ENCODE data around the gene ZNF202.
"Not testable (repeated sequence)": the region's sequence is repeated elsewhere in the genome, so short reads cannot be mapped to it uniquely, and the experiment has no call there.

ZNF202 gene

DNA sequence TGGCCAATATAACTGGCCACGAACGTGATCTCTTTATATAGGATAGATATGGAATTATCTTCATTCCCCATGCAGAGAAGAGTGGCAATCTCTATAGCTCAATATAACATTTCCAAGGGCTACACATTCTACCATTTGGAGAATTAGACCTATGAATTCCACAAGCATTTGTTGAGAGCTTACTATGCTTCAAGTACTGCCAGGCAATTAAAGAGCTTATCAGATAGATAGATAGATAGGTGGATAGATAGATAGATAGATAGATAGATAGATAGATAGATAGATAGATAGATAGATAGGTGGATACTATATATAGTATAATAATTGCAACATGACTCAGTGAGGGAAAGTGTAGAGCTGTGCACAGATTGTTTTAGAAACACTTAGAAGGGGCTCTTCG is 14.4 kb upstream of the ZNF202 start:
- H3K4me3 ChIP-seq (ENCODE audit: low read depth, low read length), result no peak overlapping the region
- TF ChIP-seq, protein P1, sequence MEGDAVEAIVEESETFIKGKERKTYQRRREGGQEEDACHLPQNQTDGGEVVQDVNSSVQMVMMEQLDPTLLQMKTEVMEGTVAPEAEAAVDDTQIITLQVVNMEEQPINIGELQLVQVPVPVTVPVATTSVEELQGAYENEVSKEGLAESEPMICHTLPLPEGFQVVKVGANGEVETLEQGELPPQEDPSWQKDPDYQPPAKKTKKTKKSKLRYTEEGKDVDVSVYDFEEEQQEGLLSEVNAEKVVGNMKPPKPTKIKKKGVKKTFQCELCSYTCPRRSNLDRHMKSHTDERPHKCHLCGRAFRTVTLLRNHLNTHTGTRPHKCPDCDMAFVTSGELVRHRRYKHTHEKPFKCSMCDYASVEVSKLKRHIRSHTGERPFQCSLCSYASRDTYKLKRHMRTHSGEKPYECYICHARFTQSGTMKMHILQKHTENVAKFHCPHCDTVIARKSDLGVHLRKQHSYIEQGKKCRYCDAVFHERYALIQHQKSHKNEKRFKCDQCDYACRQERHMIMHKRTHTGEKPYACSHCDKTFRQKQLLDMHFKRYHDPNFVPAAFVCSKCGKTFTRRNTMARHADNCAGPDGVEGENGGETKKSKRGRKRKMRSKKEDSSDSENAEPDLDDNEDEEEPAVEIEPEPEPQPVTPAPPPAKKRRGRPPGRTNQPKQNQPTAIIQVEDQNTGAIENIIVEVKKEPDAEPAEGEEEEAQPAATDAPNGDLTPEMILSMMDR (IDR thresholded peaks at IDR 0.05; ENCODE audit: low read depth, low read length), result no peak

DNA sequence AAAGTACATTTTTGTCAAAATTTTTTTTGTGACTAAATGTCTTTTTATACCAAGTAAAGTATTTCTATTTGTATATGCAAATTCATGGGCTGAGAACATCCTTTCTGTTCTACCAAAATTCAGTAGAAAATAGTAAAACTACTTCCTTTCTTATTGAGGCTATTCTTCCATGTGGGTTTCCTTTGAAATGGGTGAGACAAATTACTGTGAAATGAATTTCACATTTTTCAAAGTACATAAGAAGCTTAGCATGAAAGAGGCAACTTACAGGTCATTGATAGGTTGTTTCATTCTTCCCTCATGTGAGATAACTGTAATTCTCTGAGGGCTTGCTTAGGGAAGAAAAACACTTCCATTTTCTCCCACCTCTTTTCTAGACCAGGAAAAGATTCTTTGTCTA is 13.9 kb upstream of the ZNF202 start:
- H3K4me3 ChIP-seq (ENCODE audit: low read depth, low read length), result no peak overlapping the region
- TF ChIP-seq, protein P1 (IDR thresholded peaks at IDR 0.05; ENCODE audit: low read depth, low read length), result no peak

DNA sequence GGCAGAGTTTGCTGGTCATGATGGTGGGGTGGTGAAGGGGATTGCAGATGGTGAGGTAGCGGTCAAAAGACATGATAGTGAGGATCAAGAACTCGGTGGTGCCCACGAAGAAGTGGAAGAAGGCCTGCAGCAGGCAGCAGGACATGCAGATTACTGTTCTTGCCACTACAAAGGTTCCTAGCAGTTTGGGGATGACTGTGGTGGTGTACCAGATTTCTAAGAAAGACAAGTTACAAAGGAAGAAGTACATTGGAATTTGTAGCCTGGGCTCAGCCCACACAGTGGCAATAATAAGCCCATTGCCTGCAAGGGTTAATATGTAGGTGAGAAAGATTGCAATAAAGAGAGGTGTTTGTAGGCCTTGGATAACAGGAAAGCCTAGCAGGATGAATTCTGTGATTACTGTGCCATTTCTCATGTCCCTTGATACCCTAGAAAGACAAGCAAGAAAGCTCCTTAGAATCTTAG is 12.7 kb upstream of the ZNF202 start, which contains the start of gene OR6X1:
TSS of gene OR6X1 (minus strand) at position 418 of the 468 bp plus-strand sequence. CDS start at position 418, 0 bp downstream.
- H3K4me3 ChIP-seq (ENCODE audit: low read depth, low read length), result no peak within 1 kb of the TSS
- TF ChIP-seq, protein P1 (IDR thresholded peaks at IDR 0.05; ENCODE audit: low read depth, low read length), result no peak

DNA sequence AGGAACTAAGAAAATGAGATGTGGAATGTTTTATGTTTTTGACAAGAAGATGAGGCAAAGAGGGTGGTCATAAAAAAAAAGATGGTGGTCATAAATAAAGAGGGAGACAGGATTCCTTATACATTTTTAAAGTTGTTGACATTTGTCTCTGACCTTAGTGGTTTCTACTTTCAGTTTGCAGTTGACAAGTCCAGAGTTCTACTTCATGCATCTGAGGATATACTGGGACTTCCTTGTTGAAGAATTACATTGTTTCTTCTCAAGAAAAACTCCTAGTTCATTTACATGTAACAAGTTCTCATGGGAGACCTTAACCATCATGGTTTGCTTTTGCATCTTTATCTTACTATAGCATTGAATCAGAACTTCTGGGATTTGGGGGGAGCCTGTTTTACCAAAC is 11.7 kb upstream of the ZNF202 start:
- TF ChIP-seq, protein P1 (IDR thresholded peaks at IDR 0.05; ENCODE audit: low read depth, low read length), result no peak
- H3K4me3 ChIP-seq (ENCODE audit: low read depth, low read length), result no peak overlapping the region

DNA sequence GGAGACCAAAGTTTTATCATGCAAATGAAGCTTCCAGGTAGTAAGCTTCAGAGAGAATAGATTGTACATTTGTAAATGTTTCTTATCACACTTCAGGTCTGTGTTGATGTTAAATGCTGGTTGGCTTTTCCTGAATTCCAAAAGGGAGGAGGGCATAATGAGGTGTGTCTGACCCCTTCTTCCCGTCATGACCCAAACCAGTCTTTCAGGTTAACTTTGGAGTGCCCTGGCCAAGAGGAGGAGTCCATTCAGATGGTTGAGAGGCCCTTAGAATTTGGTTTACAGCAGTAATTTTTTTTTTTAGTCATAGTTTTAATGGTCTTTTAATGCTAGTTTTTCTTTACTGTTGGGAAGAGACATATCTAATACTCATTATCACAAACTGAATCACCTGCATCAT is 10.3 kb upstream of the ZNF202 start:
- TF ChIP-seq, protein P1 (IDR thresholded peaks at IDR 0.05; ENCODE audit: low read depth, low read length), result no peak

DNA sequence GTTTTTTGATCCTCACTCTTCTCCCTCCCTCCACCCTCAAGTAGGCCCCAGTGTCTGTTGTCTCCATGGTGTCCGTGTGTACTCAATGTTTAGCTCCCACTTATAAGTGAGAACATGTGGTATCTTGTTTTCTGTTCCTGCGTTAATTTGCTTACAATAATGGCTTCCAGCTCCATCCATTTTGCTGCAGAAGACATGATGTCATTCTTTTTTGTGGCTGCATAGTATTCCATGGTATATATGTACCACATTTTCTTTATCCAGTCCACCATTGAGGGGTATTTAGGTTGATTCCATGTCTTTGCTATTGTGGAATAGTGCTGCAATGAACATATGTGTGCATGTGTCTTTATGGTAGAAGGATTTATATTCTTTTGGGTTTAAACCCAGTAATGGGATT is 6.9 kb upstream of the ZNF202 start:
- not testable (repeated sequence) for H3K4me3 ChIP-seq (ENCODE audit: low read depth, low read length)

More for the DNA sequence above, 10.3 kb upstream of the ZNF202 start:
- no peak overlapping the region for H3K4me3 ChIP-seq (ENCODE audit: low read depth, low read length)

DNA sequence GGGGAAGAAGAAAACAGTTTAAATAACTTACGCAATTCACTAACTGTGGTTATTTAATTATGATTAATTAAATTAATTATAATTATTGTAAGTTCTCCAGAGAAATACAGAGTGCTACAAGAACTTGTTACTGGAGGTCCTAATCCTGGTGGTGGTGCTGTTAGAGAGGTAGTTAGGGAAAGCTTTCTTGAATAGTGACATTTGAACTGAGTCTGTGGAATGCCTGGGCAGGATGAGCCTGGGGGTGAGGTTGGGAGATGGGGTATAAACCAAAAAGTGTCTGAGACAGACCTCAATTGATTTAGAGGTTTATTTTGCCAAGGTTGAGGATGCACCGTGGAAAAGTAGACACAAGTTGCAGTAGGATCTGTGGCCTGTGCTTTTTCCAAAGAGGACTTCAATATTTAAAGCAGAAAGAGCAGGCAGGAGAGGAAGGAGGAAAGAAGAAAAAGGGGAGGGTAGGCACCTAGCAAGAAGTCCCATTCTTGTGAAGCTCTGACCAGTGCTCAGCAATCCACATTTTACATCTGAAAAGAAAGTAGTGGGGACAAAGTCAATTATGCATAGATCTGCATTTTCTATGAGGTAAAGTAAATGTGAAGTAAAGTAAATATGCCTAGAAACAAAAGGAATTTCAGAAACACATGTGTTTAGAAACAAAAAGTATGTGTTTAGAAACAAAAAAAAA is 4.4 kb upstream of the ZNF202 start:
- TF ChIP-seq, protein P1 (IDR thresholded peaks at IDR 0.05; ENCODE audit: low read depth, low read length), result no peak

DNA sequence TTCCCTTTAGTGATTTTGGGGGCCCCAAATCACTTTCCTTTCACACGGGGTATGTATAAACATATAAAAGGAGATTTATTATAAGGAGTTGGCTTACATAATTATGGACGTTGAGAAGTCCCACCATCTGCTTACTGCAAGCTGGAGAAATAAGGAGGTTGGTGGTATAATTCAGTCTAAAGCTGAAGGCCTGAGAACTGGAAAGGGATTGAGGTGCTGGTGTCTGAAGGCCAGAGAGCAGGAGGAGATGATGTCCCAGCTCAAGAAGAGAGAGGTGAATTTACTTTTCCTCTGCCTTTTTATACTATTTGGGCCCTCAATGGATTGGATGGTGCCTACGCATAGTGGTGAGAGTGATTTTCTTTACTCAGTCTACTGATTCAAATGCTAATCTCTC is 1.3 kb upstream of the ZNF202 start:
- no peak overlapping the region for H3K4me3 ChIP-seq (ENCODE audit: low read depth, low read length)
- TF ChIP-seq, protein P1 (IDR thresholded peaks at IDR 0.05; ENCODE audit: low read depth, low read length), result no peak

More for the DNA sequence above, 4.4 kb upstream of the ZNF202 start:
- no peak overlapping the region for H3K4me3 ChIP-seq (ENCODE audit: low read depth, low read length)
